Measurements from ENCODE around the gene JPT1.

JPT1 gene

GRCh38 chr17:75102385-75102821 is 51.9 kb downstream of the JPT1 start:
- no peak for DNase-seq

- DNase-seq = no peak
These were observed 54.3 kb downstream of the JPT1 start for GRCh38 chr17:75099881-75100595.

GRCh38 chr17:75098861-75099260 is 55.5 kb downstream of the JPT1 start:
- no peak for DNase-seq

GRCh38 chr17:75097865-75098264 is 56.4 kb downstream of the JPT1 start:
- DNase-seq = no peak

GRCh38 chr17:75096082-75096625 is 58.2 kb downstream of the JPT1 start:
- DNase-seq = no peak

- DNase-seq = no peak
These were observed 59.4 kb downstream of the JPT1 start for GRCh38 chr17:75094871-75095399.

- no peak for DNase-seq
These were observed 60.7 kb downstream of the JPT1 start for GRCh38 chr17:75093548-75094158.

- DNase-seq = no peak
These were observed 62.4 kb downstream of the JPT1 start for GRCh38 chr17:75091855-75092327.

GRCh38 chr17:75090871-75091854 is 63.1 kb downstream of the JPT1 start:
- DNase-seq = no peak

- DNase-seq = no peak
These were observed 65.6 kb downstream of the JPT1 start for GRCh38 chr17:75088465-75089417.

GRCh38 chr17:75087558-75088453 is 66.5 kb downstream of the JPT1 start, which contains the start of gene SLC16A5:
Gene SLC16A5, plus strand, starts transcription at chr17:75087954. Its CDS starts 5,683 bp downstream, at chr17:75093637.
- peak; percentile 60 for DNase-seq

GRCh38 chr17:75087182-75087557 is 67.1 kb downstream of the JPT1 start:
- DNase-seq = no peak

- DNase-seq = no peak
These were observed 67.7 kb downstream of the JPT1 start for GRCh38 chr17:75086496-75087181.
